ENCODE measurements around the gene CYP46A1.

CYP46A1 gene

DNA sequence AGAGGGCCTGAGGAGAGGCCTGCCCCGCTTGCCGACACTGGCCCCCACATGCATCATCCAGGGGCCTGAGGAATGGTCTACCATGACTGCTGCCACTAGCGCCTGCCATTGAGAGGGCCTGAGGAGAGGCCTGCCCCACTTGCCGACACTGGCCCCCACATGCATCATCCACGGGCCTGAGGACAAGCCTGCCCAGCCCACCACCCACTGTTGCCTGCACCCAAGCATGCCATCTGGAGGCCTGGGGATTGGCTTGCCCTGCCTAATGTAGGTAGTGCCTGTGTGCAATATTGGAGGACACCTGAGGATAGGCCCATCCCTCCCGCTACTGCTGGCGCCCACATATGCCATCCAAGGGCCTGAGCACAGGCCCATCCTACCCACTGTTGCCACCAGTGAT is 24.4 kb downstream of the CYP46A1 start:
- Histone ChIP-seq H3K4me1 (ENCODE audit: low read depth, poor library complexity, severe bottlenecking) (no peaks in the 10 kb centered on the region), H4K20me1 (ENCODE audit: insufficient read depth) (no peaks in the 10 kb centered on the region), H3K27me3 (ENCODE audit: insufficient read depth, low read depth) (no peaks in the 10 kb centered on the region), H3K9ac (no peak overlapping the region), H3K4me2 (no peak overlapping the region), H3K27ac (no peak overlapping the region), H3K4me3 (IDR thresholded peaks at IDR 0.05; ENCODE audit: insufficient read depth, low read depth, low read length) (no peak overlapping the region), H3K36me3 (ENCODE audit: insufficient read depth) (no peaks in the 10 kb centered on the region), H3K79me2 (ENCODE audit: insufficient read depth, low read depth) (no peaks in the 10 kb centered on the region), H2AFZ (ENCODE audit: low read depth) (no peak overlapping the region)
- TF ChIP-seq, protein P1, sequence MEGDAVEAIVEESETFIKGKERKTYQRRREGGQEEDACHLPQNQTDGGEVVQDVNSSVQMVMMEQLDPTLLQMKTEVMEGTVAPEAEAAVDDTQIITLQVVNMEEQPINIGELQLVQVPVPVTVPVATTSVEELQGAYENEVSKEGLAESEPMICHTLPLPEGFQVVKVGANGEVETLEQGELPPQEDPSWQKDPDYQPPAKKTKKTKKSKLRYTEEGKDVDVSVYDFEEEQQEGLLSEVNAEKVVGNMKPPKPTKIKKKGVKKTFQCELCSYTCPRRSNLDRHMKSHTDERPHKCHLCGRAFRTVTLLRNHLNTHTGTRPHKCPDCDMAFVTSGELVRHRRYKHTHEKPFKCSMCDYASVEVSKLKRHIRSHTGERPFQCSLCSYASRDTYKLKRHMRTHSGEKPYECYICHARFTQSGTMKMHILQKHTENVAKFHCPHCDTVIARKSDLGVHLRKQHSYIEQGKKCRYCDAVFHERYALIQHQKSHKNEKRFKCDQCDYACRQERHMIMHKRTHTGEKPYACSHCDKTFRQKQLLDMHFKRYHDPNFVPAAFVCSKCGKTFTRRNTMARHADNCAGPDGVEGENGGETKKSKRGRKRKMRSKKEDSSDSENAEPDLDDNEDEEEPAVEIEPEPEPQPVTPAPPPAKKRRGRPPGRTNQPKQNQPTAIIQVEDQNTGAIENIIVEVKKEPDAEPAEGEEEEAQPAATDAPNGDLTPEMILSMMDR (conservative IDR thresholded peaks at IDR 0.05; ENCODE audit: low read depth, low read length) = no peak

GRCh38 chr14:99713972-99714371 is 29.9 kb downstream of the CYP46A1 start:
- no peaks in the 10 kb centered on the region for H3K79me2 ChIP-seq (ENCODE audit: insufficient read depth, low read depth)
- no peaks in the 10 kb centered on the region for H3K4me1 ChIP-seq (ENCODE audit: low read depth, poor library complexity, severe bottlenecking)
- H3K9ac ChIP-seq = no peak overlapping the region
- TF ChIP-seq, protein P1 (conservative IDR thresholded peaks at IDR 0.05; ENCODE audit: low read depth, low read length) = no peak
- no peak overlapping the region for H3K27ac ChIP-seq
- no peaks in the 10 kb centered on the region for H3K36me3 ChIP-seq (ENCODE audit: insufficient read depth)
- no peaks in the 10 kb centered on the region for H3K27me3 ChIP-seq (ENCODE audit: insufficient read depth, low read depth)
- H3K4me2 ChIP-seq = no peak overlapping the region
- no peak overlapping the region for H2AFZ ChIP-seq (ENCODE audit: low read depth)
- H3K4me3 ChIP-seq (IDR thresholded peaks at IDR 0.05; ENCODE audit: insufficient read depth, low read depth, low read length) = no peak overlapping the region
- no peaks in the 10 kb centered on the region for H4K20me1 ChIP-seq (ENCODE audit: insufficient read depth)

GRCh38 chr14:99715266-99716000 is 31.3 kb downstream of the CYP46A1 start:
- TF ChIP-seq, protein P1 (conservative IDR thresholded peaks at IDR 0.05; ENCODE audit: low read depth, low read length) = no peak
- Histone ChIP-seq H3K27me3 (ENCODE audit: insufficient read depth, low read depth) (no peaks in the 10 kb centered on the region), H3K4me3 (IDR thresholded peaks at IDR 0.05; ENCODE audit: insufficient read depth, low read depth, low read length) (no peak overlapping the region), H3K4me2 (no peak overlapping the region), H2AFZ (ENCODE audit: low read depth) (no peak overlapping the region), H3K36me3 (ENCODE audit: insufficient read depth) (no peaks in the 10 kb centered on the region), H3K9ac (no peak overlapping the region), H4K20me1 (ENCODE audit: insufficient read depth) (no peaks in the 10 kb centered on the region), H3K4me1 (ENCODE audit: low read depth, poor library complexity, severe bottlenecking) (no peaks in the 10 kb centered on the region), H3K27ac (no peak overlapping the region), H3K79me2 (ENCODE audit: insufficient read depth, low read depth) (no peaks in the 10 kb centered on the region)

GRCh38 chr14:99716091-99716849 is 32.2 kb downstream of the CYP46A1 start:
- Histone ChIP-seq H3K79me2 (ENCODE audit: insufficient read depth, low read depth) (no peaks in the 10 kb centered on the region), H4K20me1 (ENCODE audit: insufficient read depth) (no peaks in the 10 kb centered on the region), H3K27me3 (ENCODE audit: insufficient read depth, low read depth) (no peaks in the 10 kb centered on the region), H3K9ac (no peak overlapping the region), H3K4me2 (no peak overlapping the region), H3K4me1 (ENCODE audit: low read depth, poor library complexity, severe bottlenecking) (no peaks in the 10 kb centered on the region), H3K36me3 (ENCODE audit: insufficient read depth) (no peaks in the 10 kb centered on the region), H3K27ac (no peak overlapping the region), H3K4me3 (IDR thresholded peaks at IDR 0.05; ENCODE audit: insufficient read depth, low read depth, low read length) (no peak overlapping the region), H2AFZ (ENCODE audit: low read depth) (no peak overlapping the region)
- TF ChIP-seq, protein P1 (conservative IDR thresholded peaks at IDR 0.05; ENCODE audit: low read depth, low read length) = no peak

Data from KMS-11 (cell line).